Fibroblast of villous mesenchyme (primary cell): ENCODE measurements around the gene ROBO4. TPM values are rescaled to one million over a fixed set of nuclear protein-coding genes. Genes with fewer than 3 reads are reported as not detected.

ENCODE experiments used
- DNase-seq: peaks from one replicate; pipeline ENCODE4 v3.0.0-alpha.2; 2010; ENCODE audit warnings: low read depth
- H3K4me3 ChIP-seq: 2 replicates; pipeline ENCODE4 v1.5.1; 2011; ENCODE audit warnings: low read depth, mild to moderate bottlenecking, low read length
- total RNA-seq: library from RNA; depleted of rRNA; stranded (reverse); fragments of >200 nt; gene quantifications from 2 replicates; pipeline ENCODE4 v1.2.3, GENCODE V29; 2012
- TF ChIP-seq, protein P1 (sequence below): IDR thresholded peaks from 2 replicates; pipeline ENCODE4 v1.5.1; 2012; ENCODE audit warnings: low read depth, mild to moderate bottlenecking, low read length; ENCODE audit not compliant: insufficient read depth

The ROBO4 gene
- total RNA-seq, 1 donor, result 0.86 TPM

DNA sequence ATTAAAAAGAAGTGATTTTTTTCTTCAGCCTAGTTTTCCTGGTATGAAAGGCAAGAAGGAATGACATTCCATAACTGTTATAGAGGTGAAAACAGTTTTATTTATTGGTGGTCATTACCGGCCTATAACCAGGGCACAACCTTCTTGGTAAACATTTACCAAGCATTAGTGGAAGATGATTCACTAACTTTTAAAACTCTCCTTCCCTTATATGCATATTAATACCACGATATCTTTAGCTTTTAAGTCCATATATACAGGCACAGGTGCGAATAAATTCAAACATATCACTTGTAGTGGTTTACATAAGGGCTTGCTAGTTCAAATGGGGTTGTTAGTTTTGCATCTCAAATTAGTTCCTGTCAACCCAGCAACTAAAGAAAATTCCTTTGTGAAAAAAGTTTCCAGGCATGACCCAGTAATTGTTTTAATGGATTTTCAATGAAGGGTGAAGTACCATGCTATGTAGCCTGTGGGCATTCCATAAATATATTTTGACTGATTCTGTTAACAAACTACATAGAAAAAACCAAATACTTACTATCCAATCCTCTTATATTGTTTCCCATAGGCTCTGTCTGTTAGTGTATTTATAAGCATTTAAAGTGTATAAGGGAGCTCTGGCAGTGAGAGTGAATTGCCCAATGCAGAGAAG is 63.0 kb downstream of the ROBO4 start:
- H3K4me3 ChIP-seq, result no peak overlapping the region
- TF ChIP-seq, protein P1, sequence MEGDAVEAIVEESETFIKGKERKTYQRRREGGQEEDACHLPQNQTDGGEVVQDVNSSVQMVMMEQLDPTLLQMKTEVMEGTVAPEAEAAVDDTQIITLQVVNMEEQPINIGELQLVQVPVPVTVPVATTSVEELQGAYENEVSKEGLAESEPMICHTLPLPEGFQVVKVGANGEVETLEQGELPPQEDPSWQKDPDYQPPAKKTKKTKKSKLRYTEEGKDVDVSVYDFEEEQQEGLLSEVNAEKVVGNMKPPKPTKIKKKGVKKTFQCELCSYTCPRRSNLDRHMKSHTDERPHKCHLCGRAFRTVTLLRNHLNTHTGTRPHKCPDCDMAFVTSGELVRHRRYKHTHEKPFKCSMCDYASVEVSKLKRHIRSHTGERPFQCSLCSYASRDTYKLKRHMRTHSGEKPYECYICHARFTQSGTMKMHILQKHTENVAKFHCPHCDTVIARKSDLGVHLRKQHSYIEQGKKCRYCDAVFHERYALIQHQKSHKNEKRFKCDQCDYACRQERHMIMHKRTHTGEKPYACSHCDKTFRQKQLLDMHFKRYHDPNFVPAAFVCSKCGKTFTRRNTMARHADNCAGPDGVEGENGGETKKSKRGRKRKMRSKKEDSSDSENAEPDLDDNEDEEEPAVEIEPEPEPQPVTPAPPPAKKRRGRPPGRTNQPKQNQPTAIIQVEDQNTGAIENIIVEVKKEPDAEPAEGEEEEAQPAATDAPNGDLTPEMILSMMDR, result no peak
- DNase-seq, result no peak

Other genes with a start within 250 kb of the ROBO4 start
- 6.4 and 9.5 TPM in 2 replicates for gene SIAE, start 224.1 kb downstream of the ROBO4 start, total RNA-seq
- 12.1 and 13.5 TPM in 2 replicates for gene SPA17, start 224.0 kb downstream of the ROBO4 start, total RNA-seq
- gene NRGN, start 157.9 kb downstream of the ROBO4 start, total RNA-seq, result 0.43 and 1.6 TPM in 2 replicates
- gene VSIG2, start 145.6 kb downstream of the ROBO4 start, total RNA-seq, result under 0.01 TPM in 1 of 2 replicates, not detected in the other
- gene ESAM, start 135.6 kb downstream of the ROBO4 start, total RNA-seq, result 0.43 and 0.97 TPM in 2 replicates
- gene MSANTD2, start 97.5 kb downstream of the ROBO4 start, total RNA-seq, result 11.2 and 13.5 TPM in 2 replicates
- gene ROBO3, start 32.4 kb downstream of the ROBO4 start, total RNA-seq, result 6.5 and 18.7 TPM in 2 replicates
- not detected in 2 replicates for gene HEPN1, start 21.4 kb upstream of the ROBO4 start, total RNA-seq
- gene HEPACAM, start 38.2 kb upstream of the ROBO4 start, total RNA-seq, result under 0.01 and 0.86 TPM in 2 replicates
- 2.6 and 3.5 TPM in 2 replicates for gene CCDC15, start 56.3 kb upstream of the ROBO4 start, total RNA-seq
- gene SLC37A2, start 165.4 kb upstream of the ROBO4 start, total RNA-seq, result 0.97 and 1.7 TPM in 2 replicates
- gene TMEM218, start 213.8 kb upstream of the ROBO4 start, total RNA-seq, result 18.0 and 27.2 TPM in 2 replicates